AG08395 (cell line): ENCODE results near the gene EEA1.

ENCODE experiments used
- DNase-seq: peaks from one replicate; pipeline ENCODE4 v3.0.0; 2012; ENCODE audit warnings: mixed read lengths, low spot score

EEA1 gene

GRCh38 chr12:92938018-92938417, 8.9 kb upstream of the EEA1 start:
- no peak for DNase-seq

GRCh38 chr12:92933606-92934005, 4.5 kb upstream of the EEA1 start:
- DNase-seq, result no peak

- no peak for DNase-seq
Measured at GRCh38 chr12:92930421-92930820, 1.3 kb upstream of the EEA1 start.

GRCh38 chr12:92929983-92930382, 888 bp upstream of the EEA1 start:
- DNase-seq, result no peak

GRCh38 chr12:92928421-92928961, 604 bp downstream of the EEA1 start:
- DNase-seq, result peak; percentile 20

- DNase-seq, result peak; percentile 58
Measured at GRCh38 chr12:92927436-92928281, 1.4 kb downstream of the EEA1 start.

GRCh38 chr12:92927055-92927435, 2.0 kb downstream of the EEA1 start:
- DNase-seq, result peak; percentile 14

- no peak for DNase-seq
Measured at GRCh38 chr12:92926549-92926948, 2.5 kb downstream of the EEA1 start.

GRCh38 chr12:92921877-92922276, 7.2 kb downstream of the EEA1 start:
- DNase-seq, result no peak

- no peak for DNase-seq
Measured at GRCh38 chr12:92915365-92915764, 13.7 kb downstream of the EEA1 start.

- no peak for DNase-seq
Measured at GRCh38 chr12:92914170-92914569, 14.9 kb downstream of the EEA1 start.

GRCh38 chr12:92912672-92913071, 16.4 kb downstream of the EEA1 start:
- no peak for DNase-seq

GRCh38 chr12:92912052-92912451, 17.0 kb downstream of the EEA1 start:
- DNase-seq, result peak; percentile 12

GRCh38 chr12:92911339-92911738, 17.8 kb downstream of the EEA1 start:
- no peak for DNase-seq

- DNase-seq, result no peak
Measured at GRCh38 chr12:92908108-92908507, 21.0 kb downstream of the EEA1 start.

- DNase-seq, result no peak
Measured at GRCh38 chr12:92905811-92906554, 23.1 kb downstream of the EEA1 start.

- no peak for DNase-seq
Measured at GRCh38 chr12:92905258-92905810, 23.8 kb downstream of the EEA1 start.

GRCh38 chr12:92900941-92901340, 28.2 kb downstream of the EEA1 start:
- DNase-seq, result no peak

GRCh38 chr12:92899386-92900001, 29.6 kb downstream of the EEA1 start:
- peak; percentile 90 for DNase-seq

GRCh38 chr12:92898755-92899154, 30.3 kb downstream of the EEA1 start:
- peak; percentile 37 for DNase-seq

GRCh38 chr12:92897844-92898243, 31.3 kb downstream of the EEA1 start:
- no peak for DNase-seq

GRCh38 chr12:92890601-92891106, 38.4 kb downstream of the EEA1 start:
- DNase-seq, result no peak
